ENCODE results near the gene STAT5B.

STAT5B gene

DNA sequence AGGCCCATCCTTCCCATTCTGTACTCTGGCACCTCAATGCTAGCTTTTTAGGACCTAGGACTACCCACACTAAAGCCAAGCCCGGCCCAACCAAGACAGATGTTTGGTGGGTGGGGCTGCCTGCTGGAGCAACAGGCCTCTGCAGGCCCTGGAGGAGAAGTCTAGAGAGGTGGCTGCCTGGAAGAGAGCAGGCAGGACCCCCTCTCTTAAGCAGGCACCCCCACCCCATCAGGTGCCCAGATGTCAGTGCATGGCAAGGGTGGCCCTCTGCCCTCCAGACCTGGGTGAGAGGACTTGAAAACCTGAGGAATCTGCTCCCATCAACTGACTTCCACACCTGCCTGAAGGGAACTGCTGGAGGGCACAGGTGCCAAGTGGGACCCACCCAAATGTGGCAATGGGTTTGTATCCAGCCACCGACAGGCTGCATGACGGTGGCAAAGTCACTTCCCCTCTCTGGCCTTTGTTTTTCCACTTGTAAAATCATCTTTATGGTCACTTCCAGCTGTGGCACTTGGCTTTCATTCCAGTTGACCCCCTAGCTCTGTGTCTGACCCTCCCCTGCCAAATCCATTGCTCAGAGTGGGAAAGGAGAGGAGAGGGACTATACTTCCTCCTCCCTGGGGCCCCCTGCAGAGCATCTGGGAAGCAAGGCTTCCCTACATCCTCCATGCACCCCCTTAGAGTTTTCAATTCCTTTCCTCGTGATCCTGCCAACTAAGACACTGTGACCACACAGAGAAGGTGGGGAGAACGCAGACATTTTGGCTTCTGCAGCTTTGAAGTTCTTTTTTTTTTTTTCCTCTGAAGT lies 10.4 kb upstream of the STAT5B start:
- H3K27ac ChIP-seq (ENCODE audit: low read depth, low read length) = peak overlapping the region; percentile 100
- H3K27me3 ChIP-seq (ENCODE audit: control insufficient read depth in 5 of 5, insufficient read depth in 4 of 5, low read length in 5 of 5) = no peaks in the 10 kb centered on the region
- no peaks in the 10 kb centered on the region for H3K9me3 ChIP-seq (ENCODE audit: control insufficient read depth in 5 of 5, low read length in 5 of 5)
- peak overlapping the region; percentile 82 to 95 (median 87) for H3K9ac ChIP-seq (ENCODE audit: low read length in 5 of 5)
- peaks cover 0 to 5% (median 0%) of the 10 kb centered on the region in 5 donors for H3K36me3 ChIP-seq (ENCODE audit: control insufficient read depth in 5 of 5, insufficient read depth in 5 of 5, low read length in 5 of 5)
- H3K4me3 ChIP-seq (ENCODE audit: low read depth in 1 of 5, low read length in 5 of 5) = peak overlapping the region; percentile 59 to 77 (median 68)
- H3K4me1 ChIP-seq (ENCODE audit: control insufficient read depth in 5 of 5, insufficient read depth in 5 of 5, low read length in 5 of 5) = peaks cover 11 to 59% (median 54%) of the 10 kb centered on the region in 5 donors

DNA sequence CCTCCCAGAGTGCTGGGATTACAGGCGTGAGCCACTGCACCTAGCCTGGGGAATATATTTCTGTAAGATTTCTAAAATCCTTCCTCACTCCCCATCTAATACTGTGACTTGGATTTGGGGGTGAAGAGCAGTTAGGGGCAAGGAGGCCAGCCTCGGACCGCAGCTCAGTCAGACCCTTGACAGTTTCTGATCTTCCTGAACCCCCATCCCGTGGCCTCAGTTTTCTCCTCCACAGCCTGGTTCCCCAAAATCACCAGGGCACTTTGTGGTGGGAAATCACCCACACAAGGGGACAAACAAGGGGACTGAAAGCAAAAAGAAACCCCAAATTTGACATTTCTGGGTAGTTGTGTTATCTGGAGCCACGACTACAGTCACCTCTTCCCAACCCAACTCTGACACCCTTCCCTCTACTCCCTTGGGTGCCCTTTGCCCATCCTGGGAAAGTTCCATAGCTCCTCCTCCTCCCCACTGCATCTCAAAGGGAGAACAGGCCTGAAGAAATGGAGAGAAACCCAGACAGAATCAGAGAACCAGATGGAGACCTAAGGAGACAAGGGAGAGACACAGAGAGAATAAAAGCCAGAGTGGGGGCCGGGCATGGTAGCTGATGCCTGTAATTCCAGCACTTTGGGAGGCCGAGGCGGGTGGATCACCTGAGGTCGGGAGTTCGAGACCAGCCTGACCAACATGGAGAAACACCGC lies 9.3 kb upstream of the STAT5B start:
- Histone ChIP-seq H3K36me3 (ENCODE audit: control insufficient read depth in 5 of 5, insufficient read depth in 5 of 5, low read length in 5 of 5) (peaks cover 0 to 3% (median 0%) of the 10 kb centered on the region in 5 donors), H3K27me3 (ENCODE audit: control insufficient read depth in 5 of 5, insufficient read depth in 4 of 5, low read length in 5 of 5) (no peaks in the 10 kb centered on the region), H3K9me3 (ENCODE audit: control insufficient read depth in 5 of 5, low read length in 5 of 5) (no peaks in the 10 kb centered on the region), H3K27ac (ENCODE audit: low read depth, low read length) (peak overlapping the region; percentile 100), H3K9ac (ENCODE audit: low read length in 5 of 5) (peak overlapping the region in 3 of 5 donors; percentile 30 to 68 (median 52)), H3K4me1 (ENCODE audit: control insufficient read depth in 5 of 5, insufficient read depth in 5 of 5, low read length in 5 of 5) (peaks cover 9 to 48% (median 44%) of the 10 kb centered on the region in 5 donors), H3K4me3 (ENCODE audit: low read depth in 1 of 5, low read length in 5 of 5) (no peak overlapping the region)

DNA sequence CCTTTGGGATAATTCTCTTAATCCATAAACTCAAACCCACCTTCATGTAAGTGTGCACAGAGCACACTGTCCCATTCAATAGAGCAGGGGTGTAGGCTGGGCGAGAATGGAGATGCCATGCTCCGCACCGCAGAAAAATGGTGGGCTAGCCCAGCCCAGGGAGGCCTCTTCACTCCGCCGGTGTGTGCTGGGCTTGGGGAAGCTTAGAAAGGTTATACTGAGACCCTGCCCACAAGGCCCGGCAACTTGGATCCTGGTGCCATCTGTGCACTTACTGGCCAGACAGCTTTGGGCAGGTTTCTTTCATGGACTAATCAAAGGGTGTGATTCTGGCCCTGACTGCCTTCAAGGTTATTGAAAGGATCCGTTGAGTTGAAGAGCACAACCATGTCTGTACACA lies 8.4 kb upstream of the STAT5B start:
- Histone ChIP-seq H3K4me1 (ENCODE audit: control insufficient read depth in 5 of 5, insufficient read depth in 5 of 5, low read length in 5 of 5) (peaks cover 6 to 38% (median 35%) of the 10 kb centered on the region in 5 donors), H3K27ac (ENCODE audit: low read depth, low read length) (no peak overlapping the region), H3K27me3 (ENCODE audit: control insufficient read depth in 5 of 5, insufficient read depth in 4 of 5, low read length in 5 of 5) (no peaks in the 10 kb centered on the region), H3K36me3 (ENCODE audit: control insufficient read depth in 5 of 5, insufficient read depth in 5 of 5, low read length in 5 of 5) (no peaks in the 10 kb centered on the region), H3K9ac (ENCODE audit: low read length in 5 of 5) (no peak overlapping the region), H3K9me3 (ENCODE audit: control insufficient read depth in 5 of 5, low read length in 5 of 5) (no peaks in the 10 kb centered on the region), H3K4me3 (ENCODE audit: low read depth in 1 of 5, low read length in 5 of 5) (no peak overlapping the region)

DNA sequence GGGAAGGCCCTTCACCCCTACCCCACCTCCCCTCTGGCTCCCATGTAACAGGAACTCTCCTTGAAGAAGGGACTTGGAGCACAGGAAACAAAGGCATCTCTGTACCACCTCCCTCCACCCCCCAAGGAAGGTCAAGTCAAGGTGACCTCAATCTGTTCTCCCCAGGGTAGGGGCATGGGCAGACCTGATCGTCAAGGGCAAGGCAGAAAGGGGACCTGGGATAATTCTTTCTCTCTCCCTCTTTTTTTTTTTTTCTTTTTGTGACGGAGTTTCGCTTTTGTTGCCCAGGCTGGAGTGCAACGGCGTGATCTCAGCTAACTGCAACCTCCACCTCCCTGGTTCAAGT lies 7.8 kb upstream of the STAT5B start:
- peak overlapping the region; percentile 16 for H3K27ac ChIP-seq (ENCODE audit: low read depth, low read length)

DNA sequence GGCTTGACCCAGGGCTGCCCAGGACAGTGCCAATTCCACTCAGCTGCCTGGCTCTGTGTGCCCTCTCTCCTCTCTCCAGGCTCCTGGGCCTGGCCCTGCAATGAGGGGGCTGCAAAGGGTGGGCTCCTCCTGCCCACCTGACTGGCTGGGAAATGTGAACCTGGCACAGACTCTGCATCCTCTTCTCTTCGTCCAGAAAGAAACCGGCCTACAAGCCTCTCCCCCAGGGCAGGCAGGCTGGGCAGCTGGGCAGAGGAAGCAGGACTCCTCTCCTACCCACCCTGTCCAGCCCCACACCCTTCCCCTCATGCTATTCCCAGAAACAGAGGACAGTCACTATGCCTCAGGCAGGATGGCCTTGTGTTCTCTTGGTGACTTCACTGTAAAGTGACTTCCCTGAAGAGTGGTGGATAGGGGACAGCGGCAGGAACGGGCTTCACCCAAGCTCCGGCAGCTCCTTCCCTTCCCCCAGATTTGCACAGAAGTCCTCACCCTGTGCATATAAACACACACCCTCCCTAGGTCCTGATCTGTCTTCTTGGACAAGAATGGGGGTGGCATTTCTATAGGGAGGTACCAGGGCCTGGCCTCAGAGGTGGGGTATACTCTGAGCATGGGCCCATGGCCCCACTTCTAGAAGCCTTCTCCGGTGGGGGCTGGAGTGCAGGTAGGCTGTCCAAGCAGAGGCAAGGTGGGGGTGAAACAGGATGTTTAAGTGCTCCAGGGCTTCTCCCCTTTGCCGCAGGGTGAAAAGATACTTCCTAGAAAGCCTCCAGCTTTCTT lies 7.2 kb upstream of the STAT5B start:
- Histone ChIP-seq H3K27ac (ENCODE audit: low read depth, low read length) (peak overlapping the region; percentile 16), H3K9me3 (ENCODE audit: control insufficient read depth in 5 of 5, low read length in 5 of 5) (no peaks in the 10 kb centered on the region)

More for the DNA sequence above, 7.8 kb upstream of the STAT5B start:
- no peaks in the 10 kb centered on the region for H3K27me3 ChIP-seq (ENCODE audit: control insufficient read depth in 5 of 5, insufficient read depth in 4 of 5, low read length in 5 of 5)
- H3K4me3 ChIP-seq (ENCODE audit: low read depth in 1 of 5, low read length in 5 of 5) = no peak overlapping the region
- no peaks in the 10 kb centered on the region for H3K9me3 ChIP-seq (ENCODE audit: control insufficient read depth in 5 of 5, low read length in 5 of 5)
- H3K4me1 ChIP-seq (ENCODE audit: control insufficient read depth in 5 of 5, insufficient read depth in 5 of 5, low read length in 5 of 5) = peaks cover 6 to 33% (median 29%) of the 10 kb centered on the region in 5 donors
- no peaks in the 10 kb centered on the region for H3K36me3 ChIP-seq (ENCODE audit: control insufficient read depth in 5 of 5, insufficient read depth in 5 of 5, low read length in 5 of 5)
- no peak overlapping the region for H3K9ac ChIP-seq (ENCODE audit: low read length in 5 of 5)

DNA sequence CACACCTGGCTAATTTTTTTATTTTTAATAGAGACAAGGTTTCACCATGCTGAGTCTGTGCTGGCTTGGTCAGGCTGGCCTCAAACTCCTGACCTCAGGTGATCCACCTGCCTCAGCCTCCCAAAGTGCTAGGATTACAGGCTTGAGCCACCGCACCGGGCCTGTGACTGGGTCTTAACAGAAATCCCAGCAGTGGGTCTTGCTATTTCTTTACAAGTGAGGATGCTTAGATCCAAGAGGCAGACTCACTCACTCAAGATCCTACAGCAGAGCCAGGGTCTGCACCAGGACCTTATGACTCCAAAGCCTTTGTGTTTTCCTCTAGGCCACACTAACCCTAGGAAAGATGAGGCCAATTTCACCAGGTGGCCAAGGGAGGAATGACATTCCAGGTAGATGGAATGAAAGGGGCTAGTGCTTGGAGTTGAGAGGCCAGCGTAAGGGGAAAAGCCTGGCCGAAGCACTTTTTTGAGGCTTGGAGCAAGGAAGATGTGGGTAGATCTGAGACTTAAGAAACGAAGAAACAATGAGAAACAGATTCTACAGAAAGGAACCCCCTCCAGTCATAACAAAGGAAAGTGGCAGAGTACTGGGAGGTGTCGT lies 6.4 kb upstream of the STAT5B start:
- Histone ChIP-seq H3K27me3 (ENCODE audit: control insufficient read depth in 5 of 5, insufficient read depth in 4 of 5, low read length in 5 of 5) (no peaks in the 10 kb centered on the region), H3K27ac (ENCODE audit: low read depth, low read length) (no peak overlapping the region), H3K9ac (ENCODE audit: low read length in 5 of 5) (no peak overlapping the region), H3K9me3 (ENCODE audit: control insufficient read depth in 5 of 5, low read length in 5 of 5) (no peaks in the 10 kb centered on the region), H3K36me3 (ENCODE audit: control insufficient read depth in 5 of 5, insufficient read depth in 5 of 5, low read length in 5 of 5) (no peaks in the 10 kb centered on the region), H3K4me3 (ENCODE audit: low read depth in 1 of 5, low read length in 5 of 5) (no peak overlapping the region), H3K4me1 (ENCODE audit: control insufficient read depth in 5 of 5, insufficient read depth in 5 of 5, low read length in 5 of 5) (peaks cover 6 to 25% (median 23%) of the 10 kb centered on the region in 5 donors)

More for the DNA sequence above, 7.2 kb upstream of the STAT5B start:
- Histone ChIP-seq H3K4me3 (ENCODE audit: low read depth in 1 of 5, low read length in 5 of 5) (no peak overlapping the region), H3K27me3 (ENCODE audit: control insufficient read depth in 5 of 5, insufficient read depth in 4 of 5, low read length in 5 of 5) (no peaks in the 10 kb centered on the region), H3K36me3 (ENCODE audit: control insufficient read depth in 5 of 5, insufficient read depth in 5 of 5, low read length in 5 of 5) (no peaks in the 10 kb centered on the region), H3K4me1 (ENCODE audit: control insufficient read depth in 5 of 5, insufficient read depth in 5 of 5, low read length in 5 of 5) (peaks cover 6 to 29% (median 25%) of the 10 kb centered on the region in 5 donors), H3K9ac (ENCODE audit: low read length in 5 of 5) (no peak overlapping the region)

DNA sequence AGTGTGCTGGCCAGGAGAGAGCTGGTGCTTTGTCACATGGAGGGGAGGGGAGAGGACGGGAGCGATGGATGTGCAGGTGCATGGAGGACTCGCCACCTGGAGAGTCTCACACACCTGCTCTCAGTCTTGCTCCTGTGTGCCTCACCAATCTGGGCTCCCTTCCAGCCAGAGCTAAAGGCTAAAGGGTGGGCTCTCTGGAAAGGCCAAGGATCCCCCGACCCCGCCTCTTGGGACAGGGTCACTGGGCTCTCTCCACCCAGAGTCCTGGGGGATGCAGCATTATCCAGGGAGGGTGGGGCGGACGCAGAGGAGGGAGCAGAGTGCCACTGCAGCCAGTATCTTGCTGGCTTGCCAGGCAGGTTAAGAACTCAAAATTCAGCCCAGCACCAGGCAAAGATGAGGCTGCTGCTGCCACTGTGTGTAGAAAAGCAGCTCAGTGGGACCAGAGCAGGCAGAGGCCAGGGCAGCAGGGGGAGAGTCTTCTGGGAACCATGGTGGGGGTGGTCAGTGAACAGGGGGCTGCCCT lies 5.4 kb upstream of the STAT5B start:
- Histone ChIP-seq H3K9ac (ENCODE audit: low read length in 5 of 5) (no peak overlapping the region), H3K27me3 (ENCODE audit: control insufficient read depth in 5 of 5, insufficient read depth in 4 of 5, low read length in 5 of 5) (no peaks in the 10 kb centered on the region), H3K4me3 (ENCODE audit: low read depth in 1 of 5, low read length in 5 of 5) (no peak overlapping the region), H3K9me3 (ENCODE audit: control insufficient read depth in 5 of 5, low read length in 5 of 5) (no peaks in the 10 kb centered on the region), H3K36me3 (ENCODE audit: control insufficient read depth in 5 of 5, insufficient read depth in 5 of 5, low read length in 5 of 5) (no peaks in the 10 kb centered on the region), H3K4me1 (ENCODE audit: control insufficient read depth in 5 of 5, insufficient read depth in 5 of 5, low read length in 5 of 5) (peaks cover 5 to 25% (median 22%) of the 10 kb centered on the region in 5 donors), H3K27ac (ENCODE audit: low read depth, low read length) (no peak overlapping the region)

DNA sequence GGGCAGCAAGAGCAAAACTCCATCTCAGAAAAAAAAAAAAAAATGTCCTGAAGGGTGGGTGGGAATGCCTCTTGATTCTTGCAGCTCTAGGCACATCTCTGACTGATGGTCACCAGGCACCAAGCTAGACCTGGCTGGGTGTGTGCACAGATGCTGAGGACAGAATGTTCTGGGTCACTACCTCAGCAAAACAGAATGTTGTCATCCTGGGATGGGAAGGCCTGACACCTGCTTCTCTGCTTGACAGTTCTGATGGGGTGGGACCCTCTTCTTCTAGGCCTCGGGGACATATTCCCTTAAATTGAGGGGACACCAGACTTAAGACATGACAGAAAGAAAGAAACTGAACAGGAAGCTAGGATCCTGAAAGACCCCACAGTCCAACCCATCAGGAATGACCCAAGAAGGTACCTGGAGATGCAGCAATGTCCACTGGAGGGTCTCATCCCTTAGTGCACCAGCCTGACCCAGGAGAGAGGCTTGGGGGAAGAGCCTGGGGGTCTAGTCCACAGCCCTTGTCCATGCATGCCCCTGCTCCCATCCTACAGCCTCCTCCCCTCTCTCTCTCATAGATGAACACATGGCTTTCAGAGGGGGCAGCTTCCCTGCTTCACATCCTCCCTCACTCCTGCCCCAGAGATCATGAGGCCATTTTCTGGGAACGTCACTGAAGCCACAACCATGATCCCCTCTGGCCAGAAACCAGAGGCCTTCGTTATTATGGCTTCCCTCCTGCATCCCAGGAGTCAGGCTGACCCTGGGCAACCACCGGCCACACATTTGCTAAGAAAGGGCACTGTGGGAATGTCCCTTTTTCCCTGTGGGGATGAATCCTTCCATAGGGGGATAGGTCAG lies 3.8 kb upstream of the STAT5B start:
- no peak overlapping the region for H3K27ac ChIP-seq (ENCODE audit: low read depth, low read length)
- H3K9ac ChIP-seq (ENCODE audit: low read length in 5 of 5) = no peak overlapping the region
- H3K9me3 ChIP-seq (ENCODE audit: control insufficient read depth in 5 of 5, low read length in 5 of 5) = no peaks in the 10 kb centered on the region
- peaks cover 5 to 19% (median 15%) of the 10 kb centered on the region in 5 donors for H3K4me1 ChIP-seq (ENCODE audit: control insufficient read depth in 5 of 5, insufficient read depth in 5 of 5, low read length in 5 of 5)
- no peak overlapping the region for H3K4me3 ChIP-seq (ENCODE audit: low read depth in 1 of 5, low read length in 5 of 5)
- H3K36me3 ChIP-seq (ENCODE audit: control insufficient read depth in 5 of 5, insufficient read depth in 5 of 5, low read length in 5 of 5) = no peaks in the 10 kb centered on the region
- H3K27me3 ChIP-seq (ENCODE audit: control insufficient read depth in 5 of 5, insufficient read depth in 4 of 5, low read length in 5 of 5) = no peaks in the 10 kb centered on the region

DNA sequence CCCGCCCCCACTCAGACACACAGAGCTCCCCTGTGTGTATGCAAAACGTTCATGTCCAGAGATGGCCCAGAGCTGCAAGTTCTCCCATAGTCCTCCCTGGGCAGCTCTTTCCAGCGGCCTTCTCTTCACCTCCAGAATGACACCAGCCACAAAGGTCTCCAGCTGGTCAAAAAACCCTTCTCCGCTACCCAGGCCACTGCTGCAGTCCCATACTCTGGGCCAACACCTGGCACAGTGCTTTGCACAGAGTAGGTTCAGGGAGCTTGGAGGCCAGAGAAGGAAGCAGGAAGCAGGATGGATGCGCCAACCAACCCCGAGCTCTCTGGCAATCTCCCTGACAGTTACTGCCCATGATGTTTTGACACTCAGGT lies 1.1 kb upstream of the STAT5B start:
- Histone ChIP-seq H3K4me3 (ENCODE audit: low read depth in 1 of 5, low read length in 5 of 5) (peak overlapping the region in 2 of 5 donors; percentile 32 to 76), H3K4me1 (ENCODE audit: control insufficient read depth in 5 of 5, insufficient read depth in 5 of 5, low read length in 5 of 5) (peaks cover 8 to 44% (median 37%) of the 10 kb centered on the region in 5 donors), H3K36me3 (ENCODE audit: control insufficient read depth in 5 of 5, insufficient read depth in 5 of 5, low read length in 5 of 5) (no peaks in the 10 kb centered on the region), H3K27me3 (ENCODE audit: control insufficient read depth in 5 of 5, insufficient read depth in 4 of 5, low read length in 5 of 5) (no peaks in the 10 kb centered on the region), H3K27ac (ENCODE audit: low read depth, low read length) (peak overlapping the region; percentile 98), H3K9me3 (ENCODE audit: control insufficient read depth in 5 of 5, low read length in 5 of 5) (no peaks in the 10 kb centered on the region), H3K9ac (ENCODE audit: low read length in 5 of 5) (peak overlapping the region in 3 of 5 donors; percentile 36 to 94 (median 92))

All from subcutaneous abdominal adipose tissue (tissue), 5 donors.